K562 (cell line): Measurements from ENCODE around the gene DISC1. TPM values are rescaled to one million over a fixed set of nuclear protein-coding genes. Genes with fewer than 3 reads are reported as not detected.
A peak's percentile ranks its signal among the peaks of the same experiment; 100 is the strongest.

Source experiments
- BDP1 ChIP-seq: IDR thresholded peaks from 3 replicates; pipeline ENCODE4 v1.6.1; 2011; ENCODE audit not compliant: insufficient read length, insufficient read depth
- HIVEP1 ChIP-seq: fragments of 250-450 bp; sonication (Bioruptor Pico); IDR thresholded peaks from 2 replicates; pipeline ENCODE4 v1.4.0; 2020; ENCODE audit warnings: mild to moderate bottlenecking
- JUNB ChIP-seq: fragments of 450-650 bp; formaldehyde crosslinking; conservative IDR thresholded peaks from 2 replicates; pipeline ENCODE4 v1.4.0; 2020; ENCODE audit warnings: mild to moderate bottlenecking
- JUND ChIP-seq, 2 experiments: IDR thresholded peaks; 2 replicates in 1 of 2; 3 replicates in 1 of 2; pipeline ENCODE4 v1.6.1; 2011; ENCODE audit warnings: borderline replicate concordance in 2 of 2, low read depth in 2 of 2, low read length in 2 of 2, improper control_type of control experiment in 1 of 2, missing biosample characterization in 1 of 2, missing genetic modification characterization in 1 of 2, missing genetic modification reagents in 1 of 2
- MTA3 ChIP-seq: fragments of 450-650 bp; formaldehyde crosslinking; IDR thresholded peaks from 2 replicates; pipeline ENCODE4 v1.6.1; 2017; ENCODE audit warnings: mild to moderate bottlenecking, borderline replicate concordance
- NFIC ChIP-seq: fragments of 450-650 bp; IDR thresholded peaks from 2 replicates; pipeline ENCODE4 v1.6.1; 2017; ENCODE audit warnings: mild to moderate bottlenecking, inconsistent platforms
- RAD21 ChIP-seq, 2 experiments: fragments of 250-450 bp in 1 of 2; fragments of 450-650 bp in 1 of 2; sonication (Bioruptor Pico) in 1 of 2; formaldehyde crosslinking in 1 of 2; IDR thresholded peaks in 1 of 2; conservative IDR thresholded peaks in 1 of 2; 2 replicates each; pipeline versions ENCODE4 v1.4.0 to v1.8.0; 2020 to 2022; ENCODE audit warnings: mild to moderate bottlenecking in 2 of 2, moderate library complexity in 1 of 2
- SMC3 ChIP-seq: conservative IDR thresholded peaks from 2 replicates; pipeline ENCODE4 v1.6.1; 2011; ENCODE audit warnings: low read depth, low read length, improper control_type of control experiment; ENCODE audit not compliant: insufficient read depth
- STAT5B ChIP-seq: fragments of 250-450 bp; sonication (Bioruptor Pico); IDR thresholded peaks from 2 replicates; pipeline ENCODE4 v1.8.0; 2021; ENCODE audit warnings: mild to moderate bottlenecking, inconsistent platforms
- ZFP91 ChIP-seq: sonication (generic); formaldehyde crosslinking; IDR thresholded peaks from 2 replicates; pipeline ENCODE4 v1.8.0; 2022; ENCODE audit warnings: mild to moderate bottlenecking, missing genetic modification reagents
- ZNF518B ChIP-seq: fragments of 250-450 bp; sonication (Bioruptor Pico); IDR thresholded peaks from 2 replicates; pipeline ENCODE4 v1.5.0; 2021; ENCODE audit warnings: mild to moderate bottlenecking, moderate library complexity
- polyA plus RNA-seq, 8 experiments: library from polyadenylated mRNA; depleted of rRNA in 4 of 8; stranded (reverse) in 5 of 8; unstranded in 3 of 8; fragments of >200 nt; fragmentation: Nextera tagmentation in 2 of 8; fragmentation: Illumina TruSeq in 1 of 8; extraction: Ambion mirVana in 2 of 8; extraction: Trizol in 1 of 8; gene quantifications; 2 replicates each; pipeline versions ENCODE4 v1.2.1 to v1.2.3, GENCODE V29; 2011 to 2014; ENCODE audit warnings: inconsistent platforms in 1 of 8, missing spikeins in 1 of 8
- total RNA-seq, 7 experiments: library from RNA; depleted of rRNA in 6 of 7; stranded (reverse); fragments of >200 nt in 6 of 7; fragmentation: Illumina TruSeq in 2 of 7; extraction: Trizol in 2 of 7; gene quantifications; 2 replicates each; pipeline versions ENCODE4 v1.2.1 to v1.2.3, GENCODE V29; 2011 to 2021; ENCODE audit warnings: low replicate concordance in 1 of 7
- TF ChIP-seq, protein P1 (sequence below), 3 experiments: IDR thresholded peaks in 2 of 3; conservative IDR thresholded peaks in 1 of 3; 2 replicates each; pipeline ENCODE4 v1.5.1; 2011 to 2012; ENCODE audit warnings: low read length in 3 of 3, mild to moderate bottlenecking in 3 of 3, control low read depth in 2 of 3, improper control_type of control experiment in 1 of 3, inconsistent platforms in 1 of 3, low read depth in 1 of 3, mixed read lengths in 1 of 3, moderate library complexity in 1 of 3; ENCODE audit not compliant: insufficient read depth in 2 of 3
- TF ChIP-seq, protein P2 (sequence below): fragments of 200-400 bp; formaldehyde crosslinking; IDR thresholded peaks from 2 replicates; pipeline ENCODE4 v1.6.1; 2017; ENCODE audit warnings: mild to moderate bottlenecking, low read depth, low read length, moderate library complexity

Gene DISC1
- total and polyA plus RNA-seq, 9 of the 15 experiments (the other 6 are each of a cell fraction or from before 2014, with no cell fraction given), result 0.01 to 0.11 (median 0.08) TPM; not detected in 1

GRCh38 chr1:231806623-231807495 is 180.3 kb downstream of the DISC1 start (continued):
- TF ChIP-seq, protein P1, sequence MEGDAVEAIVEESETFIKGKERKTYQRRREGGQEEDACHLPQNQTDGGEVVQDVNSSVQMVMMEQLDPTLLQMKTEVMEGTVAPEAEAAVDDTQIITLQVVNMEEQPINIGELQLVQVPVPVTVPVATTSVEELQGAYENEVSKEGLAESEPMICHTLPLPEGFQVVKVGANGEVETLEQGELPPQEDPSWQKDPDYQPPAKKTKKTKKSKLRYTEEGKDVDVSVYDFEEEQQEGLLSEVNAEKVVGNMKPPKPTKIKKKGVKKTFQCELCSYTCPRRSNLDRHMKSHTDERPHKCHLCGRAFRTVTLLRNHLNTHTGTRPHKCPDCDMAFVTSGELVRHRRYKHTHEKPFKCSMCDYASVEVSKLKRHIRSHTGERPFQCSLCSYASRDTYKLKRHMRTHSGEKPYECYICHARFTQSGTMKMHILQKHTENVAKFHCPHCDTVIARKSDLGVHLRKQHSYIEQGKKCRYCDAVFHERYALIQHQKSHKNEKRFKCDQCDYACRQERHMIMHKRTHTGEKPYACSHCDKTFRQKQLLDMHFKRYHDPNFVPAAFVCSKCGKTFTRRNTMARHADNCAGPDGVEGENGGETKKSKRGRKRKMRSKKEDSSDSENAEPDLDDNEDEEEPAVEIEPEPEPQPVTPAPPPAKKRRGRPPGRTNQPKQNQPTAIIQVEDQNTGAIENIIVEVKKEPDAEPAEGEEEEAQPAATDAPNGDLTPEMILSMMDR (IDR thresholded peaks at IDR 0.05 in 2 of 3, conservative IDR thresholded peaks at IDR 0.05 in 1 of 3; ENCODE audit: insufficient read depth in 2 of 3, low read depth in 1 of 3, low read length in 3 of 3), result peak; percentile 83 to 88 (median 88)
- TF ChIP-seq, protein P2, sequence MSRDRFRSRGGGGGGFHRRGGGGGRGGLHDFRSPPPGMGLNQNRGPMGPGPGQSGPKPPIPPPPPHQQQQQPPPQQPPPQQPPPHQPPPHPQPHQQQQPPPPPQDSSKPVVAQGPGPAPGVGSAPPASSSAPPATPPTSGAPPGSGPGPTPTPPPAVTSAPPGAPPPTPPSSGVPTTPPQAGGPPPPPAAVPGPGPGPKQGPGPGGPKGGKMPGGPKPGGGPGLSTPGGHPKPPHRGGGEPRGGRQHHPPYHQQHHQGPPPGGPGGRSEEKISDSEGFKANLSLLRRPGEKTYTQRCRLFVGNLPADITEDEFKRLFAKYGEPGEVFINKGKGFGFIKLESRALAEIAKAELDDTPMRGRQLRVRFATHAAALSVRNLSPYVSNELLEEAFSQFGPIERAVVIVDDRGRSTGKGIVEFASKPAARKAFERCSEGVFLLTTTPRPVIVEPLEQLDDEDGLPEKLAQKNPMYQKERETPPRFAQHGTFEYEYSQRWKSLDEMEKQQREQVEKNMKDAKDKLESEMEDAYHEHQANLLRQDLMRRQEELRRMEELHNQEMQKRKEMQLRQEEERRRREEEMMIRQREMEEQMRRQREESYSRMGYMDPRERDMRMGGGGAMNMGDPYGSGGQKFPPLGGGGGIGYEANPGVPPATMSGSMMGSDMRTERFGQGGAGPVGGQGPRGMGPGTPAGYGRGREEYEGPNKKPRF, result no peak
- TF ChIP-seq SMC3 (peak; percentile 47), RAD21 (CRISPR knock-in tag; conservative IDR thresholded peaks at IDR 0.05 in 1 of 2, IDR thresholded peaks at IDR 0.05 in 1 of 2) (peak; percentile 55 to 70), MTA3 (no peak), ZFP91 (no peak), JUND (IDR thresholded peaks at IDR 0.05; ENCODE audit: borderline replicate concordance, low read depth, low read length) (0 out of 2 replicates have a peak, but pooled peaks have one; percentile 2), JUND (tag; IDR thresholded peaks at IDR 0.05; ENCODE audit: borderline replicate concordance, low read depth, low read length) (no peak), ZNF518B (no peak), HIVEP1 (CRISPR knock-in tag) (no peak), STAT5B (CRISPR knock-in tag) (no peak), NFIC (peak; percentile 40; the same call in 1 of the 2 replicates), JUNB (CRISPR knock-in tag) (no peak), BDP1 (no peak)
